ENCODE data around the gene RAB37. TPM values are rescaled to one million over a fixed set of nuclear protein-coding genes. Genes with fewer than 3 reads are reported as not detected.

Gene RAB37
- total and polyA plus RNA-seq, 8 donors = 2.0 to 42.9 (median 5.3) TPM; not detected in 3

DNA sequence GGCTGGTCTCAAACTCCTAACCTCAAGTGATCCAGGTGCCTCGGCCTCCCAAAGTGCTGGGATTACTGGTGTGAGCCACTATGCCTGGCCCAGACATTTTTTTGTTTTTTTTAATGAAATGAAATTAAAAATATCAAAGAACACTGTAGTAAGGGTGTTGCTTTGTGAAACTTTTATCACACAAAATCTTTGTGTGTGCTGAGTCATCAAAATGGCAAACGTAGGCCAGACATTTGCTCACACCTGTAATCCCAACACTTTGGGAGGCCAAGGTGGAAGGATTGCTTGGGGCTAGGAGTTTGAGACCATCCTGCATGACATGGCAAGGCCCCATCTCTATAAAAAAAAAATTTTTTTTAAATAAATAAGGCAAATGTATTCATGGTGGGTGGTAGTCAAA lies 29.4 kb downstream of the RAB37 start:
- intact Hi-C loops (cut with DNase I; ENCODE audit: low total_unique reads) = no loop called here
- Histone ChIP-seq H3K36me3 (peaks cover 6 to 54% (median 52%) of the 10 kb centered on the region in 4 donors), H3K27ac (no peak overlapping the region), H3K4me1 (peaks cover 48 to 75% (median 61%) of the 10 kb centered on the region in 4 donors), H3K9me3 (no peaks in the 10 kb centered on the region), H3K4me3 (no peak overlapping the region), H3K27me3 (no peaks in the 10 kb centered on the region)
- WGBS, 5 donors = 71 to 81% (median 76%) methylated on average over 2 of the region's 2 CpGs
- no peak for DNase-seq
- no peak for TF ChIP-seq POLR2A (IDR thresholded peaks at IDR 0.05)
- no peak for TF ChIP-seq EP300 (IDR thresholded peaks at IDR 0.05)
- TF ChIP-seq POLR2AphosphoS5 (IDR thresholded peaks at IDR 0.05) = no peak
- TF ChIP-seq, protein P1, sequence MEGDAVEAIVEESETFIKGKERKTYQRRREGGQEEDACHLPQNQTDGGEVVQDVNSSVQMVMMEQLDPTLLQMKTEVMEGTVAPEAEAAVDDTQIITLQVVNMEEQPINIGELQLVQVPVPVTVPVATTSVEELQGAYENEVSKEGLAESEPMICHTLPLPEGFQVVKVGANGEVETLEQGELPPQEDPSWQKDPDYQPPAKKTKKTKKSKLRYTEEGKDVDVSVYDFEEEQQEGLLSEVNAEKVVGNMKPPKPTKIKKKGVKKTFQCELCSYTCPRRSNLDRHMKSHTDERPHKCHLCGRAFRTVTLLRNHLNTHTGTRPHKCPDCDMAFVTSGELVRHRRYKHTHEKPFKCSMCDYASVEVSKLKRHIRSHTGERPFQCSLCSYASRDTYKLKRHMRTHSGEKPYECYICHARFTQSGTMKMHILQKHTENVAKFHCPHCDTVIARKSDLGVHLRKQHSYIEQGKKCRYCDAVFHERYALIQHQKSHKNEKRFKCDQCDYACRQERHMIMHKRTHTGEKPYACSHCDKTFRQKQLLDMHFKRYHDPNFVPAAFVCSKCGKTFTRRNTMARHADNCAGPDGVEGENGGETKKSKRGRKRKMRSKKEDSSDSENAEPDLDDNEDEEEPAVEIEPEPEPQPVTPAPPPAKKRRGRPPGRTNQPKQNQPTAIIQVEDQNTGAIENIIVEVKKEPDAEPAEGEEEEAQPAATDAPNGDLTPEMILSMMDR (IDR thresholded peaks at IDR 0.05) = no peak

DNA sequence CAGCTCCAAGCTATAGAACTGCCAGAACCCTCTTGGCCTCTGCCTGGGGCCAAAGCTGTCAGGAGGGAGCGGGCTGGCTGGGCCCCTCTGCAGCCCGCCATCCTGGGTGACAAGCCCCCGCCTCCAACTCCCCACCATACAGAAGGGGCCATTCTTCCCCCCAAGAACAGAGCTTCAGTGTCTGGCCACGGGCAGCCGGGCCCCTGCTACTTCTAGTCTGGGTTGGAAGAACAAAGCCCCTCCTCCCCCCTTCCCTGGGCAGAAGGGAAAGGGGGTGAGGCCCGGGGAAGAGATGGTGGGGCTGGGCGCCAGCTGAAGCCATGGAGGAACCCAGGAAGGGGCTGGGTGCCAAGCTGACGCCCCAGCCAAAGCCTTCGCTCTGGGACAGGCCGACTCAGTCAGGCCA lies 30.1 kb downstream of the RAB37 start:
- Histone ChIP-seq H3K36me3 (peaks cover 13 to 60% (median 58%) of the 10 kb centered on the region in 4 donors), H3K4me3 (no peak overlapping the region), H3K4me1 (peaks cover 47 to 68% (median 55%) of the 10 kb centered on the region in 4 donors), H3K27ac (peak overlapping the region; percentile 47 to 78 (median 74)), H3K9me3 (no peaks in the 10 kb centered on the region), H3K27me3 (no peaks in the 10 kb centered on the region)
- 45 to 61% (median 60%) methylated on average over 9 to 10 of the region's 10 CpGs for WGBS, 5 donors
- DNase-seq = peak in 1 of 2 donors; percentile 67
- no peak for TF ChIP-seq EP300 (IDR thresholded peaks at IDR 0.05)
- no peak for TF ChIP-seq POLR2A (IDR thresholded peaks at IDR 0.05)
- TF ChIP-seq POLR2AphosphoS5 (IDR thresholded peaks at IDR 0.05) = no peak
- TF ChIP-seq, protein P1 (IDR thresholded peaks at IDR 0.05) = no peak
- intact Hi-C loops (cut with DNase I; ENCODE audit: low total_unique reads) = no loop called here

DNA sequence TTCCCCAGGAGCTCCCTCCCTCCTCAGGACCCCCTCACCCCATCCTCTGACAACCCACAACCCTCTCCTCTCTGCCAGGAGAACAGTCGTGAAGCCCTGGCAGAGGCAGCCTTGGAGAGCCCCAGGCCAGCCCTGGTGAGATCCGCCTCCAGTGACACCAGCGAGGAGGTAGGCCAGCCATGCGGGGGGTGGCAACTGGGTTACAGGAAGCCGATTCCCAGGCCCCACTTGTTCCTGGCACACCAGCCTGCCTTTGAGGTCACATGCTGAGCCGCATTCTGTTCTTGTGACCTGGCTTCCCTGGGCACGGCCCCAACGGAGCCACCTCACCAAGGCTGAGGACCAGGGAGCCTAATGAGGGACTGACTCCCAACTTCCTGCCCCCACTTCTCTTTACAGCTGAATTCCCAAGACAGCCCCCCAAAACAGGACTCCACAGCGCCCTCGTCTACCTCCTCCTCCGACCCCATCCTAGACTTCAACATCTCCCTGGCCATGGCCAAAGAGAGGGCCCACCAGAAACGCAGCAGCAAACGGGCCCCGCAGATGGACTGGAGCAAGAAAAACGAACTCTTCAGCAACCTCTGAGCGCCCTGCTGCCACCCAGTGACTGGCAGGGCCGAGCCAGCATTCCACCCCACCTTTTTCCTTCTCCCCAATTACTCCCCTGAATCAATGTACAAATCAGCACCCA lies 31.2 kb downstream of the RAB37 start:
- peak in 1 of 2 donors; percentile 89 for DNase-seq
- Histone ChIP-seq H3K36me3 (peaks cover 24 to 70% (median 69%) of the 10 kb centered on the region in 4 donors), H3K27me3 (no peaks in the 10 kb centered on the region), H3K9me3 (no peaks in the 10 kb centered on the region), H3K4me3 (no peak overlapping the region), H3K27ac (peak overlapping the region; percentile 47 to 78 (median 74)), H3K4me1 (peaks cover 42 to 57% (median 48%) of the 10 kb centered on the region in 4 donors)
- intact Hi-C loops (cut with DNase I; ENCODE audit: low total_unique reads) = no loop called here
- TF ChIP-seq, protein P1 (IDR thresholded peaks at IDR 0.05) = no peak
- TF ChIP-seq POLR2AphosphoS5 (IDR thresholded peaks at IDR 0.05) = peak in 2 of 3 donors; percentile 35 to 68
- 37 to 56% (median 38%) methylated on average over 15 to 17 of the region's 17 CpGs for WGBS, 5 donors

DNA sequence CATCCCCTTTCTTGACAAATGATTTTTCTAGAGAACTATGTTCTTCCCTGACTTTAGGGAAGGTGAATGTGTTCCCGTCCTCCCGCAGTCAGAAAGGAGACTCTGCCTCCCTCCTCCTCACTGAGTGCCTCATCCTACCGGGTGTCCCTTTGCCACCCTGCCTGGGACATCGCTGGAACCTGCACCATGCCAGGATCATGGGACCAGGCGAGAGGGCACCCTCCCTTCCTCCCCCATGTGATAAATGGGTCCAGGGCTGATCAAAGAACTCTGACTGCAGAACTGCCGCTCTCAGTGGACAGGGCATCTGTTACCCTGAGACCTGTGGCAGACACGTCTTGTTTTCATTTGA lies 31.7 kb downstream of the RAB37 start:
- Histone ChIP-seq H3K27me3 (no peaks in the 10 kb centered on the region), H3K27ac (peak overlapping the region; percentile 47 to 78 (median 74)), H3K9me3 (no peaks in the 10 kb centered on the region), H3K4me1 (peaks cover 36 to 52% (median 42%) of the 10 kb centered on the region in 4 donors), H3K4me3 (no peak overlapping the region), H3K36me3 (peaks cover 29 to 74% (median 71%) of the 10 kb centered on the region in 4 donors)
- WGBS, 5 donors = 60 to 82% (median 65%) methylated on average over 7 of the region's 7 CpGs
- intact Hi-C loops (cut with DNase I; ENCODE audit: low total_unique reads) = no loop called here
- no peak for DNase-seq
- no peak for TF ChIP-seq EP300 (IDR thresholded peaks at IDR 0.05)
- TF ChIP-seq, protein P1 (IDR thresholded peaks at IDR 0.05) = no peak
